Fibroblast of skin of scalp (primary cell): ENCODE results near the gene JAZF1.

ENCODE experiments used
- DNase-seq: peaks from one replicate; pipeline ENCODE4 v3.0.0-alpha.2; 2013

JAZF1 gene

GRCh38 chr7:28165261-28165660, 15.3 kb downstream of the JAZF1 start:
- peak; percentile 68 for DNase-seq

- DNase-seq: peak; percentile 81
Observed at GRCh38 chr7:28163949-28164348, 16.6 kb downstream of the JAZF1 start.

GRCh38 chr7:28161331-28161730, 19.3 kb downstream of the JAZF1 start:
- DNase-seq: no peak

- DNase-seq: peak; percentile 88
Observed at GRCh38 chr7:28160551-28160991, 20.0 kb downstream of the JAZF1 start.

GRCh38 chr7:28157831-28158416, 22.7 kb downstream of the JAZF1 start:
- DNase-seq: no peak

- peak; percentile 67 for DNase-seq
Observed at GRCh38 chr7:28157076-28157745, 23.4 kb downstream of the JAZF1 start.

GRCh38 chr7:28156401-28156800, 24.2 kb downstream of the JAZF1 start:
- no peak for DNase-seq

GRCh38 chr7:28155964-28156363, 24.6 kb downstream of the JAZF1 start:
- DNase-seq: peak; percentile 79

GRCh38 chr7:28155019-28155660, 25.5 kb downstream of the JAZF1 start:
- no peak for DNase-seq

GRCh38 chr7:28152594-28152993, 28.0 kb downstream of the JAZF1 start:
- DNase-seq: no peak

GRCh38 chr7:28151965-28152364, 28.6 kb downstream of the JAZF1 start:
- DNase-seq: peak; percentile 89

GRCh38 chr7:28149291-28150101, 31.1 kb downstream of the JAZF1 start:
- DNase-seq: no peak

GRCh38 chr7:28145931-28146330, 34.7 kb downstream of the JAZF1 start:
- DNase-seq: no peak

GRCh38 chr7:28145090-28145626, 35.4 kb downstream of the JAZF1 start:
- DNase-seq: no peak

- no peak for DNase-seq
Observed at GRCh38 chr7:28144266-28144665, 36.3 kb downstream of the JAZF1 start.

- no peak for DNase-seq
Observed at GRCh38 chr7:28142650-28143049, 37.9 kb downstream of the JAZF1 start.

GRCh38 chr7:28140979-28141378, 39.6 kb downstream of the JAZF1 start:
- DNase-seq: no peak

- no peak for DNase-seq
Observed at GRCh38 chr7:28138837-28139236, 41.8 kb downstream of the JAZF1 start.

GRCh38 chr7:28137463-28137862, 43.1 kb downstream of the JAZF1 start:
- DNase-seq: peak; percentile 67

- DNase-seq: no peak
Observed at GRCh38 chr7:28136885-28137284, 43.7 kb downstream of the JAZF1 start.

GRCh38 chr7:28136420-28136819, 44.2 kb downstream of the JAZF1 start:
- DNase-seq: no peak

- DNase-seq: no peak
Observed at GRCh38 chr7:28135760-28136159, 44.8 kb downstream of the JAZF1 start.

GRCh38 chr7:28135315-28135714, 45.3 kb downstream of the JAZF1 start:
- no peak for DNase-seq
